Measurements from ENCODE around the gene PLAGL2. TPM values are rescaled to one million over a fixed set of nuclear protein-coding genes. Genes with fewer than 3 reads are reported as not detected.
"Not testable (repeated sequence)": the region's sequence is repeated elsewhere in the genome, so short reads cannot be mapped to it uniquely, and the experiment has no call there.

The PLAGL2 gene
- total RNA-seq, 4 donors from 2014 or later, result 2.3 to 15.0 (median 4.9) TPM

GRCh38 chr20:32183947-32184635 lies 23.5 kb downstream of the PLAGL2 start:
- Histone ChIP-seq H3K4me1 (peaks cover 0 to 8% of the 10 kb centered on the region in 2 donors), H3K36me3 (no peaks in the 10 kb centered on the region), H3K4me3 (no peak overlapping the region), H3K27ac (no peak overlapping the region), H3K9me3 (no peaks in the 10 kb centered on the region), H3K27me3 (no peaks in the 10 kb centered on the region)
- intact Hi-C loops (cut with DNase I; ENCODE audit: low total_unique reads), result no loop called here
- no peak for DNase-seq
- no peak for TF ChIP-seq POLR2A (IDR thresholded peaks at IDR 0.05)
- TF ChIP-seq, protein P1, sequence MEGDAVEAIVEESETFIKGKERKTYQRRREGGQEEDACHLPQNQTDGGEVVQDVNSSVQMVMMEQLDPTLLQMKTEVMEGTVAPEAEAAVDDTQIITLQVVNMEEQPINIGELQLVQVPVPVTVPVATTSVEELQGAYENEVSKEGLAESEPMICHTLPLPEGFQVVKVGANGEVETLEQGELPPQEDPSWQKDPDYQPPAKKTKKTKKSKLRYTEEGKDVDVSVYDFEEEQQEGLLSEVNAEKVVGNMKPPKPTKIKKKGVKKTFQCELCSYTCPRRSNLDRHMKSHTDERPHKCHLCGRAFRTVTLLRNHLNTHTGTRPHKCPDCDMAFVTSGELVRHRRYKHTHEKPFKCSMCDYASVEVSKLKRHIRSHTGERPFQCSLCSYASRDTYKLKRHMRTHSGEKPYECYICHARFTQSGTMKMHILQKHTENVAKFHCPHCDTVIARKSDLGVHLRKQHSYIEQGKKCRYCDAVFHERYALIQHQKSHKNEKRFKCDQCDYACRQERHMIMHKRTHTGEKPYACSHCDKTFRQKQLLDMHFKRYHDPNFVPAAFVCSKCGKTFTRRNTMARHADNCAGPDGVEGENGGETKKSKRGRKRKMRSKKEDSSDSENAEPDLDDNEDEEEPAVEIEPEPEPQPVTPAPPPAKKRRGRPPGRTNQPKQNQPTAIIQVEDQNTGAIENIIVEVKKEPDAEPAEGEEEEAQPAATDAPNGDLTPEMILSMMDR (IDR thresholded peaks at IDR 0.05), result no peak

DNA sequence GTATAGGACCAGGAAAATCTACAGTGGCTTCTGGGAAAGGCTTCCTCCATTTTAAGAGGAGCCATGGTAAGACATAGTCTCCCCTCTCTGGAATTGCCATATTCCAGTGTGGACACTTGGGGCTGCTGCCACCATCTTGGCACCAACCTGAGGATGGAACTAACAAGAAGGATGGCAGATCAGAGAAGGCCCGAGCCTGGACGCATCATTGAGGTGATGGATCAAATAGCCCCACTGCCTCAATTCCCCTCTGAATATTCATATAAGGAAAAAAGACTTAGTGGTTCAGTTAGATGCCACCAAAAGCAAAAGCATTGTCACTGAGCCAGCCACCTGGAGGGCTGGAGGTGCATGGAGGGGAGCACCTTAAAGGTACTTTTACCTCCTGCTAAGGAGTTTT lies 25.9 kb downstream of the PLAGL2 start:
- intact Hi-C loops (cut with DNase I; ENCODE audit: low total_unique reads), result no loop called here
- H3K36me3 ChIP-seq, result no peaks in the 10 kb centered on the region
- no peak for DNase-seq
- no peaks in the 10 kb centered on the region for H3K27me3 ChIP-seq
- TF ChIP-seq, protein P1 (IDR thresholded peaks at IDR 0.05), result no peak
- no peak for TF ChIP-seq POLR2A (IDR thresholded peaks at IDR 0.05)
- H3K9me3 ChIP-seq, result no peaks in the 10 kb centered on the region
- H3K27ac ChIP-seq, result no peak overlapping the region
- no peaks in the 10 kb centered on the region for H3K4me1 ChIP-seq
- H3K4me3 ChIP-seq, result no peak overlapping the region

- intact Hi-C loops (cut with DNase I; ENCODE audit: low total_unique reads), result no loop called here
- no peak overlapping the region for H3K27ac ChIP-seq
- H3K27me3 ChIP-seq, result no peaks in the 10 kb centered on the region
- no peak overlapping the region for H3K4me3 ChIP-seq
- TF ChIP-seq, protein P1 (IDR thresholded peaks at IDR 0.05), result no peak
- TF ChIP-seq POLR2A (IDR thresholded peaks at IDR 0.05), result no peak
- no peaks in the 10 kb centered on the region for H3K9me3 ChIP-seq
- no peaks in the 10 kb centered on the region for H3K4me1 ChIP-seq
- no peaks in the 10 kb centered on the region for H3K36me3 ChIP-seq
- DNase-seq, result no peak
Measured at GRCh38 chr20:32179934-32180333, 27.6 kb downstream of the PLAGL2 start.

DNA sequence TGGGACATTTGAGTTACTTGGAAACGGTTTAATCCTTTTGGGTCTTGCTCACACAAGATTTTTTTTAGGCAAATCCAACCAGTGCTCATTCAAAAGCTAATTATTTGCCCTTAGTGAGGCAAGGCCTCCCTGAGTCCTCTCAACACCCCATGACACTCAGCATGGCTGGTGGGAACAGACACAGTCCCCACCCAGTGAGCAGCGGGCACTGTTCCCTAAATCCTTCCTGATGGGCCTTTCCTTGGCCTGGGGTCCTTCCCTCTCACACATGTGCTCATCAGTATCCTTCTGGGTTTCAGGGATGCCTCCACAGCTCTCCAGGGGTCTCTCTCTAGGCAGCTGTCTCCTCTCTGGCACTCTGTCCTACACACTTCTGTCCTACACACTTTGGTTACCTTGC lies 28.0 kb downstream of the PLAGL2 start:
- Histone ChIP-seq H3K27me3 (no peaks in the 10 kb centered on the region), H3K36me3 (no peaks in the 10 kb centered on the region), H3K27ac (no peak overlapping the region), H3K4me1 (no peaks in the 10 kb centered on the region), H3K4me3 (no peak overlapping the region), H3K9me3 (no peaks in the 10 kb centered on the region)
- DNase-seq, result no peak
- intact Hi-C loops (cut with DNase I; ENCODE audit: low total_unique reads), result no loop called here
- no peak for TF ChIP-seq POLR2A (IDR thresholded peaks at IDR 0.05)

DNA sequence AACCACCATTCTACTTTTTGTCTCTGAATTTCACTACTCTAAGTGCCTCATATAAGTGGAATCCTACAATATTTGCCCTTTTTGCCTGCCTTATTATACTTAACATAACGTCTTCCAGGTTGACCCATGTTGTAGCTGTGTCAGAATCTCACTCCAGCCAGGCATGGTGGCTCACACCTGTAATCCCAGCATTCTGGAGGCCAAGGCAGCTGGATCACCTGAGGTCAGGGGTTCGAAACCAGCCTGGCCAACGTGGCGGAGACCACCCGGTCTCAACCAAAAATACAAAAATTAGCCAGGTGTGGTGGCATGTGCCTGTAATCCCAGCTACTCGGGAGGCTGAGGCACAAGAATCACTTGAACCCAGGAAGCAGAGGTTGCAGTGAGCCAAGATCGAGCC lies 29.8 kb downstream of the PLAGL2 start:
- H3K4me1 ChIP-seq; H3K27me3 ChIP-seq; intact Hi-C loops (cut with DNase I; ENCODE audit: low total_unique reads); H3K4me3 ChIP-seq; H3K27ac ChIP-seq; H3K9me3 ChIP-seq; DNase-seq; H3K36me3 ChIP-seq: not testable (repeated sequence)

GRCh38 chr20:32168184-32168910 lies 39.2 kb downstream of the PLAGL2 start:
- H3K9me3 ChIP-seq, result no peaks in the 10 kb centered on the region
- H3K4me3 ChIP-seq, result no peak overlapping the region
- no peaks in the 10 kb centered on the region for H3K36me3 ChIP-seq
- no peaks in the 10 kb centered on the region for H3K4me1 ChIP-seq
- intact Hi-C loops (cut with DNase I; ENCODE audit: low total_unique reads), result no loop called here
- TF ChIP-seq, protein P1 (IDR thresholded peaks at IDR 0.05), result no peak
- TF ChIP-seq POLR2A (IDR thresholded peaks at IDR 0.05), result no peak
- no peak for DNase-seq
- no peaks in the 10 kb centered on the region for H3K27me3 ChIP-seq
- no peak overlapping the region for H3K27ac ChIP-seq

Data from uterus (tissue), 4 donors.